Panc1 (cell line): ENCODE data around the gene DPEP3. TPM values are rescaled to one million over a fixed set of nuclear protein-coding genes. Genes with fewer than 3 reads are reported as not detected.
A peak's percentile ranks its signal among the peaks of the same experiment; 100 is the strongest.

Experiments used
- ATAC-seq: fragments of 200-7000 bp; cut with Tn5 transposase; 2 replicates; pipeline ENCODE4 v1.9.1; 2020; ENCODE audit warnings: mild to moderate bottlenecking, moderate library complexity
- BruUV-seq: library from RNA; stranded (reverse); fragments of 400-500 nt; replicated peaks from 2 replicates; lab custom pipeline; 2021; lab: Mats Ljungman, UMichigan
- CTCF ChIA-PET: fragments of 300-600 bp; sonication (Branson Sonifier 250); formaldehyde crosslinking; loops from one replicate; lab custom pipeline; 2022; ENCODE audit warnings: antibody characterized with exemption; lab: Charles Lee
- POLR2A ChIA-PET: fragments of 300-600 bp; sonication (Branson Sonifier 250); formaldehyde crosslinking; loops from one replicate; lab custom pipeline; 2022; ENCODE audit warnings: antibody characterized with exemption; lab: Charles Lee
- DNase-seq: peaks from one replicate; pipeline ENCODE4 v3.0.0-alpha.2; 2010; ENCODE audit warnings: low read depth, low spot score
- H3K27ac ChIP-seq: 2 replicates; pipeline ENCODE4 v1.5.1; 2011; ENCODE audit warnings: mild to moderate bottlenecking, low read length, inconsistent platforms
- H3K27me3 ChIP-seq: fragments of 200-500 bp; sonication (Bioruptor generic); 2 replicates; pipeline ENCODE4 v1.6.0; 2014; ENCODE audit warnings: low read length, inconsistent platforms; ENCODE audit not compliant: control insufficient read depth, insufficient read depth
- H3K36me3 ChIP-seq: fragments of 200-500 bp; sonication (Bioruptor generic); 2 replicates; pipeline ENCODE4 v1.5.1; 2014; ENCODE audit warnings: inconsistent platforms, mild to moderate bottlenecking, low read length, moderate library complexity; ENCODE audit not compliant: control insufficient read depth, insufficient read depth
- H3K4me1 ChIP-seq: 2 replicates; pipeline ENCODE4 v1.5.1; 2011; ENCODE audit warnings: inconsistent platforms, mild to moderate bottlenecking, low read length, moderate library complexity; ENCODE audit not compliant: control insufficient read depth, insufficient read depth
- H3K4me3 ChIP-seq, 2 experiments: 2 replicates each; pipeline ENCODE4 v1.5.1; 2011 to 2012; ENCODE audit warnings: low read depth in 2 of 2, low read length in 2 of 2, mild to moderate bottlenecking in 2 of 2, inconsistent platforms in 1 of 2, moderate library complexity in 1 of 2
- H3K9me3 ChIP-seq: fragments of 200-500 bp; sonication (Bioruptor generic); 2 replicates; pipeline ENCODE4 v1.5.1; 2014; ENCODE audit warnings: low read depth, mild to moderate bottlenecking, inconsistent platforms, low read length, moderate library complexity; ENCODE audit not compliant: control insufficient read depth, insufficient read depth
- POLR2AphosphoS5 ChIP-seq: IDR thresholded peaks from 2 replicates; pipeline ENCODE4 v1.6.1; 2012; ENCODE audit warnings: mild to moderate bottlenecking, low read depth, low read length, moderate library complexity
- SIN3A ChIP-seq: IDR thresholded peaks from 2 replicates; pipeline ENCODE4 v1.6.1; 2012; ENCODE audit warnings: low read depth, mild to moderate bottlenecking, low read length, moderate library complexity, borderline replicate concordance; ENCODE audit not compliant: insufficient read depth
- TCF7L2 ChIP-seq: IDR thresholded peaks from 2 replicates; pipeline ENCODE4 v1.6.1; 2011; ENCODE audit warnings: mild to moderate bottlenecking, low read depth, low read length, inconsistent platforms
- in situ Hi-C: cut with HindIII; loops from 2 replicates; pipeline ENCODE4 v1.10.0; 2016; ENCODE audit warnings: low sequenced_read_pairs, low pct_unique_long_range_greater_than_20kb
- intact Hi-C: fragments of 100-400 bp; cut with micrococcal nuclease; formaldehyde crosslinking; loops from one replicate; pipeline ENCODE4 v1.10.0; 2022; ENCODE audit not compliant: unreplicated experiment
- total RNA-seq: library from RNA; stranded (reverse); gene quantifications from one replicate; pipeline ENCODE4 v1.2.1, GENCODE V29; 2021; ENCODE audit not compliant: unreplicated experiment
- TF ChIP-seq, protein P1 (sequence below), 2 experiments: IDR thresholded peaks; 2 replicates each; pipeline ENCODE4 v1.6.1; 2011 to 2012; ENCODE audit warnings: low read depth in 2 of 2, control low read depth in 1 of 2, low read length in 1 of 2, mild to moderate bottlenecking in 1 of 2, moderate library complexity in 1 of 2; ENCODE audit not compliant: insufficient read depth in 1 of 2
- TF ChIP-seq, protein P2 (sequence below): fragments of 450-650 bp; IDR thresholded peaks from 2 replicates; pipeline ENCODE4 v1.5.1; 2017; ENCODE audit warnings: mild to moderate bottlenecking

Gene DPEP3
- total RNA-seq, 1 experiment from 2014 or later, result not detected

DNA sequence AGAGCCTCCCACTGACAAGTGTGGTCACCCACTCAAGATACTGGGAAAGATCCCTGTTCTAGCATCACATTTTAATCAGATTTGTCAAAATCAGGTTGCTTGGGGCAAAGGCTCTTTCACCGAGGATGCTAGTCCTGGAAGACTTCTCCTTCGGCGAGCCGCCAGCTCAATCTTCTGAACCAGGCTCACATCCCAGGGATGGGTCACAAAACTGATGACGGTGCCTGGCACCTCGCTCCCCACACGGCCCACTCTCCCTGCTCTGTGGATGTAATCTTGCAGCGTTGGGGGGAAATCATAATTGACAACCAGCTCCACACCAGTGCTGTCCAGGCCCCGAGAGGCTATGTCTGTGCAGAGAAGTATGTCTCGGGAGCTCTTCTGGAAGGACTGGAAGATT lies 41.2 kb upstream of the DPEP3 start:
- no peak for ATAC-seq
- Histone ChIP-seq H3K27ac (no peak overlapping the region), H3K9me3 (no peaks in the 10 kb centered on the region), H3K36me3 (peaks cover 8% of the 10 kb centered on the region), H3K4me3 (peak overlapping the region in 1 of 2 experiments; percentile 93; a peak in 2 of 4 replicates), H3K4me1 (peaks cover 5% of the 10 kb centered on the region), H3K27me3 (no peaks in the 10 kb centered on the region)
- TF ChIP-seq SIN3A, result no peak
- TF ChIP-seq, protein P1, sequence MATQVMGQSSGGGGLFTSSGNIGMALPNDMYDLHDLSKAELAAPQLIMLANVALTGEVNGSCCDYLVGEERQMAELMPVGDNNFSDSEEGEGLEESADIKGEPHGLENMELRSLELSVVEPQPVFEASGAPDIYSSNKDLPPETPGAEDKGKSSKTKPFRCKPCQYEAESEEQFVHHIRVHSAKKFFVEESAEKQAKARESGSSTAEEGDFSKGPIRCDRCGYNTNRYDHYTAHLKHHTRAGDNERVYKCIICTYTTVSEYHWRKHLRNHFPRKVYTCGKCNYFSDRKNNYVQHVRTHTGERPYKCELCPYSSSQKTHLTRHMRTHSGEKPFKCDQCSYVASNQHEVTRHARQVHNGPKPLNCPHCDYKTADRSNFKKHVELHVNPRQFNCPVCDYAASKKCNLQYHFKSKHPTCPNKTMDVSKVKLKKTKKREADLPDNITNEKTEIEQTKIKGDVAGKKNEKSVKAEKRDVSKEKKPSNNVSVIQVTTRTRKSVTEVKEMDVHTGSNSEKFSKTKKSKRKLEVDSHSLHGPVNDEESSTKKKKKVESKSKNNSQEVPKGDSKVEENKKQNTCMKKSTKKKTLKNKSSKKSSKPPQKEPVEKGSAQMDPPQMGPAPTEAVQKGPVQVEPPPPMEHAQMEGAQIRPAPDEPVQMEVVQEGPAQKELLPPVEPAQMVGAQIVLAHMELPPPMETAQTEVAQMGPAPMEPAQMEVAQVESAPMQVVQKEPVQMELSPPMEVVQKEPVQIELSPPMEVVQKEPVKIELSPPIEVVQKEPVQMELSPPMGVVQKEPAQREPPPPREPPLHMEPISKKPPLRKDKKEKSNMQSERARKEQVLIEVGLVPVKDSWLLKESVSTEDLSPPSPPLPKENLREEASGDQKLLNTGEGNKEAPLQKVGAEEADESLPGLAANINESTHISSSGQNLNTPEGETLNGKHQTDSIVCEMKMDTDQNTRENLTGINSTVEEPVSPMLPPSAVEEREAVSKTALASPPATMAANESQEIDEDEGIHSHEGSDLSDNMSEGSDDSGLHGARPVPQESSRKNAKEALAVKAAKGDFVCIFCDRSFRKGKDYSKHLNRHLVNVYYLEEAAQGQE (IDR thresholded peaks at IDR 0.05; ENCODE audit: insufficient read depth in 1 of 2, low read depth in 2 of 2, low read length in 1 of 2), result no peak
- TF ChIP-seq POLR2AphosphoS5, result no peak
- TF ChIP-seq TCF7L2, result no peak
- TF ChIP-seq, protein P2, sequence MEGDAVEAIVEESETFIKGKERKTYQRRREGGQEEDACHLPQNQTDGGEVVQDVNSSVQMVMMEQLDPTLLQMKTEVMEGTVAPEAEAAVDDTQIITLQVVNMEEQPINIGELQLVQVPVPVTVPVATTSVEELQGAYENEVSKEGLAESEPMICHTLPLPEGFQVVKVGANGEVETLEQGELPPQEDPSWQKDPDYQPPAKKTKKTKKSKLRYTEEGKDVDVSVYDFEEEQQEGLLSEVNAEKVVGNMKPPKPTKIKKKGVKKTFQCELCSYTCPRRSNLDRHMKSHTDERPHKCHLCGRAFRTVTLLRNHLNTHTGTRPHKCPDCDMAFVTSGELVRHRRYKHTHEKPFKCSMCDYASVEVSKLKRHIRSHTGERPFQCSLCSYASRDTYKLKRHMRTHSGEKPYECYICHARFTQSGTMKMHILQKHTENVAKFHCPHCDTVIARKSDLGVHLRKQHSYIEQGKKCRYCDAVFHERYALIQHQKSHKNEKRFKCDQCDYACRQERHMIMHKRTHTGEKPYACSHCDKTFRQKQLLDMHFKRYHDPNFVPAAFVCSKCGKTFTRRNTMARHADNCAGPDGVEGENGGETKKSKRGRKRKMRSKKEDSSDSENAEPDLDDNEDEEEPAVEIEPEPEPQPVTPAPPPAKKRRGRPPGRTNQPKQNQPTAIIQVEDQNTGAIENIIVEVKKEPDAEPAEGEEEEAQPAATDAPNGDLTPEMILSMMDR, result no peak
- DNase-seq, result no peak
- intact Hi-C loops (no loop called here), in situ Hi-C loops (no loop called here)
- ChIA-PET CTCF (no interaction called here), POLR2A (no interaction called here)
- BruUV-seq, result TSS peak; percentile 95

DNA sequence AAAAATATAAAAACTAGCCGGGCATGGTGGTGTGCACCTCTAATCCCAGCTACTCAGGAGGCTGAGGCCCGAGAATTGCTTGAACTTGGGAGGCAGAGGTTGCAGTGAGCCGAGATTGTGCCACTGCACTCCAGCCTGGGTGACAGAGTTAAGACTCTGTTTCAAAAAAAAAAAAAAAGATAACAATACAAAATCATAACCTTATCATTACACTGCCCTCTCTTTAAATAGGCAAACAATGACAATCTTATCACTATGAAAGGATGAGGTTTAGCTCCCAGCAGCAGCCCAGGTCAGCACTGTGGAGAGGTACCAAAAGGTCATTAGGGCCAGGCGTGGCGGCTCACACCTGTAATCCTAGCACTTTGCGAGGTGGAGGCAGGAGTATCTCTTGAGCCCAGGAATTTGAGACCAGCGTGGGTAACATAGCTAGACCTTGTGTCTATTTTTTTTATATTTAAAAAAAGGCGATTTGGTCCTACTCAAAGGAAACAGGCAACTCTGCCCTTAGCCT lies 38.9 kb upstream of the DPEP3 start:
- intact Hi-C loops (no loop called here), in situ Hi-C loops (no loop called here)
- H3K9me3 ChIP-seq, result no peaks in the 10 kb centered on the region
- BruUV-seq, result no TSS peak
- POLR2A ChIA-PET, result no interaction called here
- DNase-seq (no peak), ATAC-seq (no peak)
- CTCF ChIA-PET, result interaction anchor here (0.7 kb wide), 1 partner anchor 21 kb away, joined by 3 read pairs; no protein-coding TSS in a partner anchor
- no peak overlapping the region for H3K4me3 ChIP-seq
- peaks cover 8% of the 10 kb centered on the region; the same call in 1 of the 2 replicates for H3K36me3 ChIP-seq
- no peaks in the 10 kb centered on the region for H3K27me3 ChIP-seq
- no peak for TF ChIP-seq TCF7L2
- TF ChIP-seq SIN3A, result no peak
- TF ChIP-seq, protein P1 (IDR thresholded peaks at IDR 0.05; ENCODE audit: insufficient read depth in 1 of 2, low read depth in 2 of 2, low read length in 1 of 2), result no peak
- no peak for TF ChIP-seq POLR2AphosphoS5
- TF ChIP-seq, protein P2, result no peak
- H3K4me1 ChIP-seq, result peaks cover 5% of the 10 kb centered on the region
- H3K27ac ChIP-seq, result no peak overlapping the region
